Prostate gland (tissue), 2 donors: ENCODE measurements around the gene OTOP2. TPM values are rescaled to one million over a fixed set of nuclear protein-coding genes. Genes with fewer than 3 reads are reported as not detected.

Experiments
- DNase-seq: peaks from one replicate; pipeline ENCODE4 v3.0.0-alpha.2; 2019; ENCODE audit warnings: low spot score
- H3K27ac ChIP-seq, 2 donors: fragments of 200-600 bp; sonication (generic); 2 replicates each; pipeline ENCODE4 v1.5.1; 2017 to 2019
- H3K27me3 ChIP-seq: fragments of 200-600 bp; sonication (generic); replicated peaks from 2 replicates; pipeline ENCODE4 v1.5.1; 2019; ENCODE audit not compliant: insufficient read depth
- H3K36me3 ChIP-seq, 2 donors: fragments of 200-600 bp; sonication (generic); 1 replicate in 1 of 2; 2 replicates in 1 of 2; pipeline versions ENCODE4 v1.5.1 to v1.8.1; 2017 to 2019
- H3K4me1 ChIP-seq: fragments of 200-600 bp; sonication (generic); replicated peaks from 2 replicates; pipeline ENCODE4 v1.5.1; 2019
- H3K4me3 ChIP-seq, 2 donors: fragments of 200-600 bp; sonication (generic); 2 replicates each; pipeline ENCODE4 v1.5.1; 2017 to 2019
- H3K9me3 ChIP-seq: fragments of 200-600 bp; sonication (generic); 2 replicates; pipeline ENCODE4 v1.5.1; 2017
- CTCF ChIP-seq, 4 experiments: fragments of 200-600 bp in 2 of 4; fragments of 450-650 bp in 2 of 4; sonication (generic) in 2 of 4; IDR thresholded peaks; 1 replicate in 3 of 4; 2 replicates in 1 of 4; pipeline ENCODE4 v1.5.1; 2016 to 2019; ENCODE audit warnings: antibody characterized with exemption in 4 of 4, mild to moderate bottlenecking in 2 of 4, moderate library complexity in 2 of 4
- POLR2A ChIP-seq: fragments of 450-650 bp; IDR thresholded peaks from one replicate; pipeline ENCODE4 v1.6.1; 2016; ENCODE audit warnings: antibody characterized with exemption, mild to moderate bottlenecking
- POLR2AphosphoS5 ChIP-seq: sonication (generic); formaldehyde crosslinking; IDR thresholded peaks from one replicate; pipeline ENCODE4 v1.6.1; 2017; ENCODE audit warnings: antibody characterized with exemption
- whole genome bisulfite sequencing: methylation state at CpG from one replicate; pipeline ENCODE4 v1.1.5; 2018; 5-methylcytosine and 5-hydroxymethylcytosine counted together
- intact Hi-C: fragments of 100-400 bp; cut with DNase I; formaldehyde crosslinking; loops from one replicate; pipeline ENCODE4 v1.14.2; 2022
- total RNA-seq, 2 donors: library from RNA; depleted of rRNA; stranded (reverse); fragments of >200 nt; gene quantifications; one replicate each; pipeline ENCODE4 v1.1.0, GENCODE V29; 2016

OTOP2 gene
- total RNA-seq, 2 donors from 2014 or later, result 0.85 TPM; not detected in 1

DNA sequence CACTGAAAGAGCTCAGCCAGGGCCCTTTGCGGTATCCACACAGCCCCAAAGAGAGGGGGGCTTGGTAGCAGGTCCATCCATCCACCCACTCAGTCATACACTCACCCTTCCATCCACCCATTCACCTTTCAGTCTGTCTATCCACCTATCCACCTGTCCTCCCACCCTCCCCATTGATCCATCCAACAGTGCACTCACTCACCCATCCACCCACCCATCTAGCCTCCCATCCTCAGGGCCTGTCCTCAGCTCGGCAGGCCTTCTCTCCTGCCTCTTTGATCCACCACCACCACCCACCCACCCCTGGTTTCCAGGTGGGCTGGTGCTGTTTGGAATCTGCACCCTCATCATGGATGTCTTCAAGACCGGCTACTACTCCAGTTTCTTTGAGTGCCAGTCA, 1.2 kb downstream of the OTOP2 start:
- DNase-seq, result no peak
- Histone ChIP-seq H3K27me3 (peaks cover 22% of the 10 kb centered on the region), H3K27ac (no peak overlapping the region), H3K36me3 (no peaks in the 10 kb centered on the region), H3K9me3 (no peaks in the 10 kb centered on the region), H3K4me1 (peaks cover 7% of the 10 kb centered on the region), H3K4me3 (no peak overlapping the region)
- intact Hi-C loops, result no loop called here
- no peak for TF ChIP-seq CTCF (IDR thresholded peaks at IDR 0.05)
- TF ChIP-seq POLR2AphosphoS5, result no peak
- TF ChIP-seq POLR2A, result no peak
- WGBS, result 71% methylated on average over 3 of the region's 3 CpGs

DNA sequence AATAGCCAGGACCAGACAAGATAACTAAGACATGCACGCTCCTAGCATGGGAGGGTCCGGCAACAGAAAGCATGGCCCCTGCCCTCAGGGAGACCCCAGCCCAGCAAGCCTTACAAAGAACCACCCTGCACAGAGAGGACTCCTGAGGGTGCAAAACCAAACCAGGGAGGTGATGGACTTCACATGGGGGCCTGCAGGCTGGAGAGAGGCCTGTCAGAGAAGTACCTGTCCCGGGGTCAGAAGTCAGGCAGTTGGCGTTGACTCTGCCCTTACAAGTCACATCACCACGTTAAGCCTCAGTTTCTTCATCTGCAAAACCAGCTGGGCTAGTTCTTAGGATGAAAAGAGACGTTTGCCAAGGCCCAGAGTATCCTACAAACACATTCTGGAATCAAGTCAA, 4.7 kb downstream of the OTOP2 start:
- no peak for DNase-seq
- Histone ChIP-seq H3K4me1 (peaks cover 6% of the 10 kb centered on the region), H3K27ac (no peak overlapping the region), H3K36me3 (no peaks in the 10 kb centered on the region), H3K27me3 (peaks cover 18% of the 10 kb centered on the region), H3K4me3 (no peak overlapping the region), H3K9me3 (no peaks in the 10 kb centered on the region)
- intact Hi-C loops, result no loop called here
- no peak for TF ChIP-seq CTCF (IDR thresholded peaks at IDR 0.05)
- 70% methylated on average over 6 of the region's 6 CpGs for WGBS

DNA sequence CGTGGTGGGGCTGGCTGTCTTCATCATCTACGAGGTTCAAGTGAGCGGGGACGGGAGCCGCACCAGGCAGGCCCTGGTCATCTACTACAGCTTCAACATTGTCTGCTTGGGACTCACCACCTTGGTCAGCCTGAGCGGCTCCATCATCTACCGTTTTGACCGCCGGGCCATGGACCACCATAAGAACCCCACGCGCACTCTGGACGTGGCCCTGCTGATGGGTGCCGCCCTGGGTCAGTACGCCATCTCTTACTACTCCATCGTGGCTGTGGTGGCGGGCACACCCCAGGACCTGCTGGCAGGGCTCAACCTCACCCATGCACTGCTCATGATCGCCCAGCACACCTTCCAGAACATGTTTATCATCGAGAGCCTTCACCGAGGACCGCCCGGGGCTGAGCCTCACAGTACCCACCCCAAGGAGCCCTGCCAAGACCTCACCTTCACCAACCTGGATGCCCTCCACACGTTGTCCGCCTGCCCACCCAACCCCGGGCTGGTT, 6.5 kb downstream of the OTOP2 start:
- no peaks in the 10 kb centered on the region for H3K36me3 ChIP-seq
- peaks cover 7% of the 10 kb centered on the region for H3K27me3 ChIP-seq
- no peak overlapping the region for H3K4me3 ChIP-seq
- no peak for DNase-seq
- TF ChIP-seq CTCF (IDR thresholded peaks at IDR 0.05) (no peak), POLR2A (no peak), POLR2AphosphoS5 (no peak)
- 92% methylated on average over 23 of the region's 24 CpGs for WGBS
- intact Hi-C loops, result no loop called here
- H3K9me3 ChIP-seq, result no peaks in the 10 kb centered on the region
- no peaks in the 10 kb centered on the region for H3K4me1 ChIP-seq
- H3K27ac ChIP-seq, result no peak overlapping the region

DNA sequence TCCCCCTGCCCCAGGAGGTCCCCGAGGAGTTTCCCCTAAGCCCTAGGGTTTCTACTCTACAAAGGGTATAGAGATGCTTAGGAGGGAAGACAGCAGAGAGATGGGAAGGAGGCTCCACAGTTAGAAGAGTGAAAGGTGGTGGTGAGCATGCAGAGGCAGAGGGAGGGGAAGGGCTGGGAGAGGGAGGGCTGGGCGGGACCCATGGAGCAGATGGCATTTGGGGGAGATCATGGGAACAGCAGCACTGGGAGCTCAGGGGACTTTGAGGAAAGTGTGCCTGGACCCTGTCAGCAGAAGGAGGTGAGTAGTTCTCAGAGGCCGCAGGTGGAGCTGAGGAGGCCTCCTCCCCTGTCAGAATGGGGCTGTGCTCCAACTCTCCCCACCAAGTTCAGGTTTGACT, 11.0 kb downstream of the OTOP2 start:
- H3K4me1 ChIP-seq, result no peaks in the 10 kb centered on the region
- H3K4me3 ChIP-seq, result no peak overlapping the region
- no peak overlapping the region for H3K27ac ChIP-seq
- no peaks in the 10 kb centered on the region for H3K9me3 ChIP-seq
- no peak for DNase-seq
- no peaks in the 10 kb centered on the region for H3K36me3 ChIP-seq
- TF ChIP-seq POLR2A (no peak), POLR2AphosphoS5 (no peak), CTCF (IDR thresholded peaks at IDR 0.05) (no peak)
- intact Hi-C loops, result no loop called here
- H3K27me3 ChIP-seq, result peaks cover 18% of the 10 kb centered on the region
- 73% methylated on average over 3 of the region's 3 CpGs for WGBS

DNA sequence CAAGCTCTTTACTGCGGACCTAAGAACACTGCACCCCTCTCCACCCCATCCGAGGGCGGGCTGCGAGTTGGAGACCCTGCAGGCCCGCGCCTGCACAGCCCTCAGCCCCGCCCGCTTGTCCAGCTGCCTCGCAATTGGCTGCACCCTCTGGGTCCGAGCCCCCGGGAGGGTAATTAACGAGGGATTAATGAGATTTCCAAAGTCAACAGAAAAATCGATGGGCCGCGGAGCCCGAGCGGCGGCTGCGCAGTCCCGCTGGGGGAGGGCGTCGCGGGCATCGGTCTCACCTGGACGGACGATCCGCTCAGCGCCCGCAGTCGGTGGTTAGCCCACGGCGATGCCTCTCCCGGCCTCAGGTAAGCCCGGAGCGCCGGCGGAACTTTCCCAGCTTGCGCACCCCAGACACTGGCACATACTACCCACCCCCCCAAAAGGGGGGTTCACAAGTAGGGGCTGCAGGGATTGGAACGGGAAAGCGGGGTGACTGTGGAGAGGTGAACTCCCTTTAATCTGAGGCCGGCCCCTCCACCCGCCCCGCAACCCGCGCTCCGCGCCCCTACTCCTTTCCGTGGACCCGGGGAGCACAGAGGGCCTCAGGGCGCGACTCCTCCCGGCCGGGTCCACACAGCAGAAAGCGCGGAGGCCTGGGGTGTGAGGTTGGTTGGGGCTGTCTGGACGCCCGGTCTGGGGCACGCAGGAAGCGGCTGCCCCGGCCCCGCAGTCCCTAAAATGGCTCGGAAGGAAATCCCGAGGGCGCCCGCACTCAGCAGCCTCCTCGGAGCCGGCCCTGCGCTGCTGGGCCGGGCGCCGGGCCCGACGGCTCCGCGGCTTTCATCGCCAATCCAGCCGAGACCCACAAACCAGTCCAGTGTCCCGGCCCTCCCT, 11.8 kb downstream of the OTOP2 start, which contains the start of gene OTOP3:
OTOP3 (plus strand) TSS at position 314 of the 885 bp plus-strand sequence; CDS start at position 338, 24 bp downstream.
- WGBS, result 3% methylated on average over 56 of the region's 78 CpGs
- Histone ChIP-seq H3K27ac (no peak within 1 kb of the TSS), H3K36me3 (no peaks in the 10 kb centered on the region), H3K27me3 (peaks cover 18% of the 10 kb centered on the region), H3K4me1 (no peaks in the 10 kb centered on the region), H3K9me3 (no peaks in the 10 kb centered on the region), H3K4me3 (no peak within 1 kb of the TSS)
- no peak for DNase-seq
- intact Hi-C loops, result no loop called here
- TF ChIP-seq POLR2A (no peak), POLR2AphosphoS5 (no peak), CTCF (IDR thresholded peaks at IDR 0.05) (no peak)
